Testis (tissue), 2 donors: ENCODE measurements around the gene ALG1L2.
"Not testable (repeated sequence)": the region's sequence is repeated elsewhere in the genome, so short reads cannot be mapped to it uniquely, and the experiment has no call there.

Source experiments
- POLR2A ChIP-seq: fragments of 450-650 bp; IDR thresholded peaks from one replicate; pipeline ENCODE4 v1.6.1; 2017; ENCODE audit warnings: antibody characterized with exemption, mild to moderate bottlenecking, moderate library complexity
- TF ChIP-seq, protein P1 (sequence below), 3 experiments: fragments of 450-650 bp in 2 of 3; fragments of 200-600 bp in 1 of 3; sonication (generic) in 1 of 3; IDR thresholded peaks; one replicate each; pipeline ENCODE4 v1.5.1; 2016 to 2019; ENCODE audit warnings: antibody characterized with exemption in 3 of 3, mild to moderate bottlenecking in 2 of 3, moderate library complexity in 1 of 3

- TF ChIP-seq, protein P1, sequence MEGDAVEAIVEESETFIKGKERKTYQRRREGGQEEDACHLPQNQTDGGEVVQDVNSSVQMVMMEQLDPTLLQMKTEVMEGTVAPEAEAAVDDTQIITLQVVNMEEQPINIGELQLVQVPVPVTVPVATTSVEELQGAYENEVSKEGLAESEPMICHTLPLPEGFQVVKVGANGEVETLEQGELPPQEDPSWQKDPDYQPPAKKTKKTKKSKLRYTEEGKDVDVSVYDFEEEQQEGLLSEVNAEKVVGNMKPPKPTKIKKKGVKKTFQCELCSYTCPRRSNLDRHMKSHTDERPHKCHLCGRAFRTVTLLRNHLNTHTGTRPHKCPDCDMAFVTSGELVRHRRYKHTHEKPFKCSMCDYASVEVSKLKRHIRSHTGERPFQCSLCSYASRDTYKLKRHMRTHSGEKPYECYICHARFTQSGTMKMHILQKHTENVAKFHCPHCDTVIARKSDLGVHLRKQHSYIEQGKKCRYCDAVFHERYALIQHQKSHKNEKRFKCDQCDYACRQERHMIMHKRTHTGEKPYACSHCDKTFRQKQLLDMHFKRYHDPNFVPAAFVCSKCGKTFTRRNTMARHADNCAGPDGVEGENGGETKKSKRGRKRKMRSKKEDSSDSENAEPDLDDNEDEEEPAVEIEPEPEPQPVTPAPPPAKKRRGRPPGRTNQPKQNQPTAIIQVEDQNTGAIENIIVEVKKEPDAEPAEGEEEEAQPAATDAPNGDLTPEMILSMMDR (IDR thresholded peaks at IDR 0.05) = not testable (repeated sequence)
- TF ChIP-seq POLR2A = not testable (repeated sequence)
Measured at GRCh38 chr3:130043658-130044057, 38.0 kb upstream of the ALG1L2 start.
